Measurements from ENCODE around the gene LYPLA2.

Gene LYPLA2

DNA sequence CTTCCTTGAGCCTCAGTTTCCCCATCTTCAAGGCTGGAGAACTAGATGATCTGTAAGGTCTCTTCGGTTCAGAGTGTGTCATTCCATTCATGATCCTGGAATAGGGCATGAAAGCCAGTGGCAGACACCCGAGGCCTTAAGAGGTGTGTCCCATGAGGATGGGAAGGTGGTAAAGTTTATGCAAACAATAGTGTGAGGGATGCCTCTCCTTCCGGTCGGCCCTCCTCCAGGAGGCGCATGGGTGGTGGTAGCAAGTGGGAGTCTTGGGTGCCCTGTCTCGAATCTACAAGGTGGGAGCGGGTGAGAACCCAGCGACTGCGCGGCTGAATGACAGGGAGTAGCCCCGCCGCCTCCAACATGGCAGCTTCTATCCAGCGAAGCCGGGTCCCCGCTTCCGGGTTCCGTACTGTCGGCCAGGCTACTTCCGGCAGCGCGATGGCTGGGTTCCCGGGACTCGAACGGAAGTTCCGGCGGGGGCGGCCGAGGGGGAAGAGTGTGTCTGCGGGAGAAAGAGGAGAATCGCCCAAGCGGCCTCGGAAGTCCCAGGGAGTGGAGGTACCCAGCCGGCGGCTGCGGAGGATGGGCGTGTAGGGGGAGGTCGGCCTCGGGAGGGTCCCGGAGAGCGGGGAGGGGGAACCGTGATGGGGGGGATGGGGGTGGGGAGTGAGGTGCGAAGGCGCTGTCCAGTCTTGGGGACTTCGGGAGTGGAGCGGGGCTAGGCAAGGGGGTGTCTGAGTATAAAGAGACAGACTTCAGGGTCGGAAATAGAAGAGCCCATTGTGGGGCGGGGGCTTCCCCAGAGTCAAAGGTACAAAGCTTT lies at the start of gene LYPLA2:
TSS of gene LYPLA2 (plus strand) at position 450 of the 820 bp plus-strand sequence. CDS start 1,538 bp downstream, outside the sequence.
- peak; percentile 81 to 83 (median 81) for DNase-seq (ENCODE audit: low read depth in 3 of 3)

DNA sequence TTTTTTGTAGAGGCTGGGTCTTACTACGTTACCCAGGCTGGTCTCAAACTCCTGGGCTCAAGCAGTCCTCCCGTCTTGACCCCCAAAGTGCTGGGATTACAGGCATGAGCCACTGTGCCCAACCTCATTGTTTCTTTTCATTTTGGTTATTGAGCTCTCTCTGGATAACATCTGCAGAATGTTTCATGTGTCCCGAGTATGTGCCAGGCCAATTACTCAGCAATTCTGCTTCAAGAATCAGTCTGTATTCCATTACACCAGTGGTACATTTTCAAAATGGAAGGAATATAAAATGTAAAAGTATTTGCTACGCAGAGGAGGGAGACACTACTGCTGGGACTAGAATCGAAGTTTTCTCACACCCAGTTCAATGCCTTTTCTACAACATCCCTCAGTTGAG lies 49.3 kb upstream of the LYPLA2 start:
- no peak for DNase-seq (ENCODE audit: low read depth in 3 of 3)

DNA sequence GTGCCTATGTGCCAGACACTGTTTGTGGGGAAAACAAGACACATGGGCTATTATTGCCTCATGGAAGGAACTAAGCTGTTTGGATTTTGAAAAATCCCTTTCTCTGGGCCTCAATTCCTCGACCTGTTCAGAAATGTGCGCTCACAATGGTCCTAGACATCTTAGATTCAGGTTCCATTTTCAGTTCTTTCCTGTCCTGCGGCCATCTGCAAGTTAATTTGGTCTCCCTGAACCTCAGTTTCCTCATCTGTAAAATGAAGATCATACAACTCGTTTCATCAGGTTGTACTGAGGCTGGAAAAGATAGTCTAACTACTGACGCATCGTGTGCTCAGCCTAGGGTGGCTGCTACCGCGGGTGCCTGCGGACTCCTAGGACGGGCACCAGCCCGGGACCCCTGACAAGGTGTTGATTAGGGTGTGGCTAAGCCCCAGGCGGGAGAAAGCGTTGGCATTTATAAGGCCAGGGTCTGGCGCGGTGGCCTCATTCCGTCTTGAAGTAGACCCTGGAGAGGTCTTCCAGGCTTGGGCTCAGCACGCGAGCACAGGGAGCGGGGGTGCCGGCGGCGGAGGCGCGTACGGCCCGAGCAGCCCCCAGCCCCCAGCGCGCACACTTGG lies 48.2 kb upstream of the LYPLA2 start:
- peak in 1 of 3 donors; percentile 9 for DNase-seq (ENCODE audit: low read depth in 3 of 3)

DNA sequence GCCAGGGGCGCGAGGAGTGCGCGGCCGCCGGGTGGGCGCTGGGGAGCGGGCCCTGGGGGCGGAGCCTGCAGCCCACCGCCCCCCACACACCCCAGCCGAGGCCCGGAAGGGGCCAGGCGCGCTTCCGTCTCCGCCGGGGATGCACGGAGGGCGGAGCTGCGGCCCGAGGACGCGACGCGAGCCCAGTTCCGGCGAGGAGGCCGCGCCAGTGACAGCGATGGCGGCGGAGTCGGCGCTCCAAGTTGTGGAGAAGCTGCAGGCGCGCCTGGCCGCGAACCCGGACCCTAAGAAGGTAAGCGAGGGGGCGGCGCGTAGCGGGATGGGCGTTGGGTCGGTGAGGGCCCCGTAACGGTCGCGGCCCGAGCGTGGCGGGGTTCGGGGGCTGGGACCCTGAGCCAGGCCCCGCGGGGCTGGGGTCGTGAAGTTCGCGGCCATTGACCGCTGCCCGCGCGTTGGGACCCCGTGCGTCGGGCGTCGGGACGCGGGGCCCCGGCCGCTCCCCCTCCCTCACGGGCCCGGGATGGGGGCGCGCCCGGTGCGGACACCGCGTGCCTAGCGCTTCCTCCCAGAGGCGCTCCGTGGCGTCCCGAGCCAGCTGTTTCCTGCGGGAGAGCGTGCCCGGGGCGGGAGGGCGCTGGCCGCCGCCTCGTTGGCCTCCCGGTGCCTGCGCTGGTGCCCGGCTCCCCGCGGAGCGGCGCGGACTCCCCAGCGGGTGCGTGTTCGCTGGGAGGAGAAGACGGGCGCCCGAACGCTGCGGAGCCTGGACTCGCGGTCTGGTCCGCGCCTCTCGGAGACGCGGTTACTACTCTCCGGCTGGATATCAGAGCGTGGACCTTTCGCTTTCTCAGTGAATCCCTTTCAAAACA lies 47.4 kb upstream of the LYPLA2 start, which contains the start of gene ELOA:
TSS of gene ELOA (plus strand) at position 185 of the 866 bp plus-strand sequence. CDS start at position 218, 33 bp downstream.
- peak; percentile 50 to 74 (median 62) for DNase-seq (ENCODE audit: low read depth in 3 of 3)

DNA sequence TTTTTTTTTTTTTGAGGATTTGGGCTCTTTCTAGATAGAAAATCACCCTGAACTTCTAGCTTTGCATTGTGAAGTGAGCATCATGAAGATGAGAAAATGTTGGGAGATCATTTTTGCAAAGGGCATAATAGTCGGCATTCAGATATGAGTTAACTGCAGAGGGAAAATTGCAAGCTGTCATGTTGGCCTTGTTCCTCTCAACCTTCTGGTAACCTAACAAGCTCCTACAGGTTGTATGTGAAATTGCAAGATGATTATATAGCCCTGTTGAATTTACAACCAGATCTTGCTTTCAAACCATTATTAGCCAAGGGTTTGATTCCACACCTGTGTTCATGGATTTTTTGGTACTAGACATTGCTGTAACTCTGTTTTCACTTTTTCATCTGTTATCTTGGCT lies 45.4 kb upstream of the LYPLA2 start:
- no peak for DNase-seq (ENCODE audit: low read depth in 3 of 3)

DNA sequence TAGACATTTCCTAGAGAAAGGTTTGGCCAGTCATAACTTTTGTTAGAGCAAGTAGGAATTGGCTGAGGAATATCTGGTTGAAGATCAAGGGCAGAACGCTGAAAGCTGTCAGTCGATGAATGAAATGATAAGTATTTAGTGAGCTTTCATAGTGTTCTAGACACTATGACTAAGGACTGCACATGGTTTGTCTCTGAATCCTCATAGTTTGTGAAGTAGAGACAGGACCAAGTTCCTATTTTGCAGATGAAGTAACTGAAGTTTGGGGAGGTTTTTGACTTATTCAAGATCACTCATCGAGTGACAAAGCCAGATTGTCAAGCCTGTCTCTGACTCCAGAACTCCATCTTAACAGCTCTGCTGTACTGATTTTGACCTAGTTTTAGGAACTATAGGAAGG lies 42.9 kb upstream of the LYPLA2 start:
- DNase-seq (ENCODE audit: low read depth in 3 of 3): no peak

DNA sequence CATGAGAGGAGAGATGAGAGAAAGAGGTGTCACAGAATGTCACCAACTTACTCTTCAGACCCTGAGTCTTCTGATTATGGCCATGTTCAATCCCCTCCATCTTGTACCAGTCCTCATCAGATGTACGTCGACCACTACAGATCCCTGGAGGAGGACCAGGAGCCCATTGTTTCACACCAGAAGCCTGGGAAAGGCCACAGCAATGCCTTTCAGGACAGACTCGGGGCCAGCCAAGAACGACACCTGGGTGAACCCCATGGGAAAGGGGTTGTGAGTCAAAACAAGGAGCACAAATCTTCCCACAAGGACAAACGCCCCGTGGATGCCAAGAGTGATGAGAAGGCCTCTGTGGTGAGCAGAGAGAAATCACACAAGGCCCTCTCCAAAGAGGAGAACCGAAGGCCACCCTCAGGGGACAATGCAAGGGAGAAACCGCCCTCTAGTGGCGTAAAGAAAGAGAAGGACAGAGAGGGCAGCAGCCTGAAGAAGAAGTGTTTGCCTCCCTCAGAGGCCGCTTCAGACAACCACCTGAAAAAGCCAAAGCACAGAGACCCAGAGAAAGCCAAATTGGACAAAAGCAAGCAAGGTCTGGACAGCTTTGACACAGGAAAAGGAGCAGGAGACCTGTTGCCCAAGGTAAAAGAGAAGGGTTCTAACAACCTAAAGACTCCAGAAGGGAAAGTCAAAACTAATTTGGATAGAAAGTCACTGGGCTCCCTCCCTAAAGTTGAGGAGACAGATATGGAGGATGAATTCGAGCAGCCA lies 39.7 kb upstream of the LYPLA2 start:
- peak in 1 of 3 donors; percentile 25 for DNase-seq (ENCODE audit: low read depth in 3 of 3)

DNA sequence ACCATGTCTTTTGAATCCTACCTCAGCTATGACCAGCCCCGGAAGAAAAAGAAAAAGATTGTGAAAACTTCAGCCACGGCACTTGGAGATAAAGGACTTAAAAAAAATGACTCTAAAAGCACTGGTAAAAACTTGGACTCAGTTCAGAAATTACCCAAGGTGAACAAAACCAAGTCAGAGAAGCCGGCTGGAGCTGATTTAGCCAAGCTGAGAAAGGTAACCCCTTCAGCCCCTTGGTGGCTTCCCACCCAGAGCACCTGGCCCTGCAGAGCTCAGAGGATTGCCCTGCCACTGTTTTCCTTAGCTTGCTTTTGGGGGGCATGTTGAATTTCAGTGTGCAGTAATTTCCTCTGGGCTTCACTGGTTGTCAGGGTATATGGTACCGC lies 39.1 kb upstream of the LYPLA2 start:
- no peak for DNase-seq (ENCODE audit: low read depth in 3 of 3)

DNA sequence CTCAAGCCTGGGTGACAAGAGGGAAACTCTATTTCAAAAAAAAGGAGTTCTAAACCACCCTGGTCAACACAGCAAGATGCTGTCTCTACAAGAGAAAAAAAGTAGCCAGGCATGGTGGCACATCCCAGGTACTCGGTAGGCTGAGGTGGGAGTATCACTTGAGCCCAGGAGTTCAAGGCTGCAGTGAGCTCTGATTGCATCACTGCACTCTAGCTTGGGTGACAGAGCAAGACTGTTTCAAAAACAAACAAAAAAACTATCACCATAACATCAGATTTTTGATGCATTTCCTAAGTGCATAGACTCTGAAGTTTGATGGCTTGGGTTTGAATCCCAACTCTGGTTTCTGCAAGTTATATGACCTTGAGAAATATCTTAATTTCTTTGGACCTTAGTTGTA lies 38.0 kb upstream of the LYPLA2 start:
- DNase-seq (ENCODE audit: low read depth in 3 of 3): no peak

DNA sequence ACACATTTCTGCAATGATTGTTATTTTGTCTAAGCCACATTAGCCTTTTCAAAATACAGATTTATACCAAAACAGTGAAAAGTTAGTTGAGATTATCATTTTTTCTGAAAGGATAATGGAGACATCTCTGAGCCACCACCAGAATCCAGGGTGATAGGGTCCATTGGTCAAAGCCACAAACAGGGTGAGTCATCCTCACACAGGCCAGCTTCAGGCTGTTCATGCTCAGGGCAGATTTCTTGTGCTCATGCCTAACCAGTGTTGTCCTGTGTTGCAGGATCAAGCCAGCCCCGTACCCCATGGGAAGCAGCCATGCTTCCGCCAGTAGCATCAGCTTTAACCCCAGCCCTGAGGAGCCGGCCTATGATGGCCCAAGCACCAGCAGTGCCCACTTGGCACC lies 34.3 kb upstream of the LYPLA2 start:
- no peak for DNase-seq (ENCODE audit: low read depth in 3 of 3)

DNA sequence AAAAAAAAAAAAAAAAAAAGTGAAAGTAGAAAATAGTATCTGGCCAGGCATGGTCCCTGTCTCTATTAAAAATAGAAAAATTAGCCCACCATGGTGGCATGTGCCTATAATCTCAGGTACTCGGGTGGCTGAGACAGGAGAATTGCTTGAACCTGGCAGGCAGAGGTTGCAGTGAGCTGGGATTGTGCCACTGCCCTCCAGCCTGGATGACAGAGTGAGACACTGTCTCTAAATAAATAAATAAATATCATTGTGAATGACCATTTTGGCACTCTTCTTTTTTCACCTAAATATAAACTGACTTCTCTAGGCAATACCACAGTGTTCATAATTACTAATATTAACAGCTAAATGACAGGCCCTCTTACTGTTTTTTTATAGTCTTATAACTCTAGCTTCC lies 33.1 kb upstream of the LYPLA2 start:
- DNase-seq (ENCODE audit: low read depth in 3 of 3): no peak

DNA sequence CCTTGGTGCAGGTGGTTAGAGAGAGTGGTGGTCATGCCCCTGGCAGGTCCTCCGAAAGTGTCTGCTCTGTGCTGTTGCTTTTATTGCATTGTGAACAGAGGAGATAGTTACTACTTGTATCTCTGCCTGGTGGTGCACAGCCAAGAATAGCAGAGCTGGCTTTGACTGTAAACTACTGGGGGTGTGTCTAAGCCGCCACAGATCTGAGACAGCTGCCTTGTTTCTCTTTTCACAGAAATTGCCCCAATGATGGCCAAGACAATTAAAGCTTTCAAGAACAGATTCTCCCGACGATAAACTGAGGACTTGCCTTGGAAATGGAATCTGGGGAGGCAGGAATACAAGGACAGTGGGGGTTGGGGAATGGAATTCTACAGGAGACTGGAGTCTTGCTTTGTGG lies 31.7 kb upstream of the LYPLA2 start:
- no peak for DNase-seq (ENCODE audit: low read depth in 3 of 3)

DNA sequence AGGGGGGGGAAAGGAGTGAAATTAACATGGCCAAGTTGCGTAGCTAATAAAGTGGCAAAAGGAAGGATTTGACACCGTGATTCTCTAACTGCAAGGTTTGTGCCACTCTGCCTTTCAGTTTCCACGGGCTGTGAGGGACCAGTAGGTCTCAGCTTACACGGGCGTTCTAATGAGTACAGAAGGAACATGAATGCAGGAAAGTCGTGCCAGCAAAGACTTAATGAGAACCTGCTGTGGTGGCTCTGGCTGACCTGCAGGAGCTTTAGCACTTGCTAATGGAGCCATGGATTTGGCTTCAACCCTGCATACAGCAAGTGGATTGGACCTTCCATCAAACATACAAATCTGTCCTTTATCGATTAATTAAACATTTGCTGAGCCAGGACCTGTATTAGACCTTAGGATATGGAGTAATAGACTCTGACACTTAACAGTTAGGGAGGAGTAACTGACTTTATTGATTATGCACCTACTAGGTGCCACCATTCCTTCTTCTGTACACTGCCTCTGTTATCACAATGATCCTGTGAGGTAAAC lies 27.8 kb upstream of the LYPLA2 start:
- DNase-seq (ENCODE audit: low read depth in 3 of 3): no peak

DNA sequence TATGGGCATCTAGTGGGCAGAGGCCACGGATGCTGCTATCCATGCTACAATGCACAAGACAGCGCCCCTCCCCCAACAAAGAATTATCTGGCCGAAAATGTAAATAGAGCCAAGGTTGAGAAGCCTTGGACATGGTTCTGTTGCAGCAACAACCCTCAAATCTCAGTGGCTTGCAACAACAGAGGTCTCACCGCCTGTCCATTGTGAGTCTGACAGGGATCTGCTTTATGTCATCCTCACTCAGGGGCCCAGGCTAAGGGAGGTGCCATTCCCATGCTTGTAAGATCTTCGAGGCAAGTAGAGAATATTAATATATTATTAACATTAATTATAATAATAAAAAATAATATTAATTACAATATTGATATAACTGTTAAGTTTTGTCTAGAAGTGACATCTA lies 22.2 kb upstream of the LYPLA2 start:
- no peak for DNase-seq (ENCODE audit: low read depth in 3 of 3)

DNA sequence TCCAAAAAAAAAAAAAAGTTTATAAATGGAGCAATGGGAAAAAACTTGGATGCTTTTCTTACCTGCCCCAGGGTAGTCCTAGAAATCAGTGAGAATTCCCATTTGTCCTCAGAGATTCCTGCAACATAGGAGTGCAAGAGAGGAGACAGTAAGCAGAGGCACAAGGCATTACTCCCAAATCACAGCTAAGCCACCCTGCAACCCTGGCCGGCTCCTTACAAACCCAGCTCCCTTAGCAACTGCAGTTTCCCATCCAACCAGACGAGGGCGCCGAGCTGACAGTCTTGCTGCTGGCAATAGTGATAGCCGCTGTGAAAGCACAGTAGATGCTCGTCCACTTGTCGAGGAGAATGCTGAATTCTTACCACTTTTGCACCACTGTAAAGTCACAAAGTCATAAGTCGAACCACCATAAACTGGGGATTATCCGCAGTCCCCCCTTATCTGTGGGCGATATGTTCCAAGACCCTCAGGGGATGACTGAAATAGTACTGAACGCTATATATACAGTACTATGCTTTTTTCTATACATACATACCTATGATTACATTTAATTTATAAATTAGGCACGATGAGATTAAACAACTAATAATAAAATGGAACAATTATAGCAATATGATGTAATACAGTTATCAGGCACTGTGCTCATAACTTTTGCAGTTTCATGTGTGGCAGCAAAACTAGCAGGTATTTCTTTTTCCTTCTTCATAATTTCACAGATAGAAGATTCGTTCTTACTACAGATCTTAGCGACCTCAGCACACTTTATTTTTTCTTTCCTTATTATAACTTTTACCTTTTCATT lies 18.7 kb upstream of the LYPLA2 start:
- peak; percentile 72 to 84 (median 79) for DNase-seq (ENCODE audit: low read depth in 3 of 3)

DNA sequence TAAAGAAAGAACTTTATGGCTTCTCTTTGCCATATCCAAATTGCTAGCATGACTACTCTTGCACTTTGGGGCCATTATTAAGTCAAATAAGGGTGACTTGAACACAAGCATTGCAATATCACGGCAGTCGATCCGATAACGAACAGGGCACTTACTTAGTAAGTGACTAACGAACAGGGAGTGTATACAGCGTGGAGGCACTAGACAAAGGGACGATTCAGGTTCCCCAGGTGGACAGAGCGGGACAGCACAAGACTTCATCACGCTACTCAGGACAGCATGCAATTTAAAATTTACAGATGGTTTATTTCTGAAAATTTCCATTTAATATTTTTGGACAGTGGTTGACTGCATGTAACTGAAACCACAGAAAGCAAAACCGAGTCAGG lies 18.1 kb upstream of the LYPLA2 start:
- no peak for DNase-seq (ENCODE audit: low read depth in 3 of 3)

DNA sequence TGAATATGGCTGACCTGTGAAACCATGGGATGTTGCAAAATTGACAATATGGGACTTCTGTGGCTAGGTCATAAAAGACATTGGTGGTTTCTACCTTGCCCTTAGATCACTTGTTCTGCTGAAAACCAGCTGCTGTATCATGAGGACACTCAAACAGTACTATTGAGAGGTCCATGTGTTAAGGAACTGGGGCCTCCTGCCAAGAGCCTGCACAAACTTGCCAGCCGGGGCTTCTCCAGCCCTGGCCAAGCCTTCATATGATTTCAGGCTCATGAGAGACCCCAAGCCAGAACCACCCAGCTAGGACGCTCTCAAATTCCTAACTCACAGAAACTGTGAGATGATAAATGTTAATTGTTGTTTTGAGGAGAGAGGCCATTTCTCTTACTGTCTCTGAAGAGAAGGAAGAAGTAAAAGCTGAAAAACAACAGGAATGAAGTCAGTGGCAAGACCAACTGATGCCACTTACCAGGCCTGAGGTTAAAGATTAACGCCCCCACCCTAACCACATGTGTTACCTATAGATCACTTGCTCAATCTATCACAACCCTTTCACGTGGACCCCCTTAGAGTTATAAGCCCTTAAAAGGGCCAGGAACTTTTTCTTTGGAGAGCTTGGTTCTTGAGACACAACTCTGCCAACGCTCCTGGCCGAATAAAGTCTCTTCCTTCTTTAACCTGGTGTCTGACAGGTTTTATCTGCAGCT lies 16.6 kb upstream of the LYPLA2 start:
- no peak for DNase-seq (ENCODE audit: low read depth in 3 of 3)

DNA sequence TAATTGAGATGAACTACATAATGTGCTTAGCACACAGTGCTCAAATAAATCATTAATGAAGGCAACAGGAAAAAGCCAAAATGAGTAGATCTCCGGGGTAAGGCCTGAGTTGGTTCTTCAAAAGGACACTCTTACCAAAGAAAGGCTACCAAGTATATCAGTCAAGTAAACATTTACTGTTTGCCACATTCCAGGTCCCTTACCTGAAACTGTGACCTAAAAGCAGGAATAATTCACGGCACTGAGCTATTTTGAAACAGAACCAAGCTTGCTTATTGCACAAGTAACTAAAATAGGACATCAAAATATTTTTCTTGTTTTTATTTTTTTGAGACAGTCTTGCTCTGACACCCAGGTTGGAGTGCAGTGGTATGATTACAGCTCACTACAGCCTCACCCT lies 14.7 kb upstream of the LYPLA2 start:
- no peak for DNase-seq (ENCODE audit: low read depth in 3 of 3)

DNA sequence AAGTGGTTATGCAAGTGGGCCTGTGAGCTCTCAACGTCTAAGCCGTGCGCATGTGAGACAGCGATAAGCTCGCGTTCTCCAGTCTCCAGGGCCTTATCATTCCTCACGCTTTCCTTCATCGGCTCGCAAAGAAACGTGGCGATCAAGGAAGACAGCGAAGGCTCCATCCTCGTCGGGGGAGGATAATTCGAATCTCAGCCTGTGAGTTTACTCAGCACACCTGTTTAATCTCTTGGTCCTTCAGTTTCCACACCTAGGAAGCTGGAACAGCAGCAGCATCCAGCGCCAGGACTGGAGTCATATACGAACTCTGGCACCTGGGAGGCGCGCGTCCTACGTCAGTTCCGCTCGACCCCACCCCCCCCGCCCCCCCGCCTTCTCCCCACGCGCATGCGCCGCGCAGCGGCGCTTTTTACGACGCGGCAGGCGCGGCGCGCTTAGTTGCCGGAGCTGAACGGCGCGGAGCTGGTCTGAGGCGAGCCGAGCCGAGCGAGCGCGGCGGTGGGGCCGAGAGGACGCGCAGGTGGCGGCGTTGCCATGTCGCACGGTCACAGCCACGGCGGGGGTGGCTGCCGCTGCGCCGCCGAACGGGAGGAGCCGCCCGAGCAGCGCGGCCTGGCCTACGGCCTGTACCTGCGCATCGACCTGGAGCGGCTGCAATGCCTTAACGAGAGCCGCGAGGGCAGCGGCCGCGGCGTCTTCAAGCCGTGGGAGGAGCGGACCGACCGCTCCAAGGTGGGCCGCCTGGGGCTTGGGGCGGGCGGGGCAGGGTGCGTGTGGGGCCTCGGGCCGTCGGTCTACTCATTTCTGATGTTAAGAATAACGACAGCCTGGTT lies 12.7 kb upstream of the LYPLA2 start, which contains the start of gene PITHD1:
TSS of gene PITHD1 (plus strand) at position 440 of the 836 bp plus-strand sequence. CDS start at position 538, 98 bp downstream.
- DNase-seq (ENCODE audit: low read depth in 3 of 3): peak; percentile 63 to 77 (median 63)

All from stimulated activated CD4-positive, alpha-beta T cell treated with anti-CD3 and anti-CD28 coated beads, TNF-alpha, amount 100 ng/mL, for 48 hours (primary cell).